WTC11 (cell line): ENCODE results near the gene MAP4K4.

Source experiments
- ESRRA ChIP-seq: sonication (generic); formaldehyde crosslinking; IDR thresholded peaks from 2 replicates; pipeline ENCODE4 v1.8.1; 2022; ENCODE audit warnings: mild to moderate bottlenecking, missing genetic modification reagents, borderline replicate concordance
- RELA ChIP-seq: sonication (generic); formaldehyde crosslinking; IDR thresholded peaks from 2 replicates; pipeline ENCODE4 v1.8.1; 2022; ENCODE audit warnings: missing genetic modification reagents, mild to moderate bottlenecking, borderline replicate concordance
- TF ChIP-seq, protein P1 (sequence below): sonication (generic); formaldehyde crosslinking; IDR thresholded peaks from 2 replicates; pipeline ENCODE4 v1.8.1; 2023; ENCODE audit warnings: mild to moderate bottlenecking, missing genetic modification reagents, moderate library complexity
- TF ChIP-seq, protein P2 (sequence below): sonication (generic); formaldehyde crosslinking; IDR thresholded peaks from 2 replicates; pipeline ENCODE4 v1.8.0; 2022; ENCODE audit warnings: missing genetic modification reagents
- TF ChIP-seq, protein P3 (sequence below): fragments of 200-600 bp; IDR thresholded peaks from 2 replicates; pipeline ENCODE4 v1.8.0; 2022; ENCODE audit warnings: antibody characterized with exemption
- TF ChIP-seq, protein P4 (sequence below): sonication (generic); formaldehyde crosslinking; IDR thresholded peaks from 2 replicates; pipeline ENCODE4 v1.8.0; 2023; ENCODE audit warnings: missing genetic modification reagents
- TF ChIP-seq, protein P5 (sequence below): sonication (generic); formaldehyde crosslinking; IDR thresholded peaks from 2 replicates; pipeline ENCODE4 v1.8.0; 2022; ENCODE audit warnings: mild to moderate bottlenecking, missing genetic modification reagents

DNA sequence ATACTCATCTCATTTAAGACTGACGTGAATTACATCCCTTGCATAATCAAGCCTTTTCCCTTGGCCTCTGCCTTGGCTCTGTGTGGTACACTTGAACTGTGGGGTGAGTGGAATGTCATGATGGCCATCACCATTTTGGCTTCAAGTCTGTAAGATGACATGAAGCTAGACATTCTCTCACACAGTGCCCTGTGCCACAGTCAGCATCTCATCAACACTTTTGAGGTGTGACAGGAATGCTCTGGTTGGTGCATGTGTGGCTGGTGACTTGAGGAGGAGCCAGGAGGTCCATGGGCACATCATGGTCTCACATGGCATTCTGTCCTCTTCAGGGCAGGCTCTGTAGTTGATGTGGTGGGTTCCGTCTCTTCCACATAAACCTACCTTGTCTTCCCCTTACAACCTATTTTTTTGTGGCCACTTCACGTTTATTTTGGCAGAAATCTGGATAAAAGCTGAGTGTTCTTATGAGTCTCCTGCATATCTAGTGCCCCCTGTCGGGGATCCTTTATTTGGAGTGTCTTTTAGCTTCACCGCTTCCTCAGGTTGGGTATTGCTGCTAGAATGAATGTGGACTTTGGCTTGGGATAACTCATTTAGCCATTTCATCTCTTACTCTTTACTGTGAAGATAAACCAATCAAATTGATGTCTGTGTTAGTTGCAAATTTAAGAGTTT is 28.1 kb downstream of the MAP4K4 start:
- TF ChIP-seq, protein P1, sequence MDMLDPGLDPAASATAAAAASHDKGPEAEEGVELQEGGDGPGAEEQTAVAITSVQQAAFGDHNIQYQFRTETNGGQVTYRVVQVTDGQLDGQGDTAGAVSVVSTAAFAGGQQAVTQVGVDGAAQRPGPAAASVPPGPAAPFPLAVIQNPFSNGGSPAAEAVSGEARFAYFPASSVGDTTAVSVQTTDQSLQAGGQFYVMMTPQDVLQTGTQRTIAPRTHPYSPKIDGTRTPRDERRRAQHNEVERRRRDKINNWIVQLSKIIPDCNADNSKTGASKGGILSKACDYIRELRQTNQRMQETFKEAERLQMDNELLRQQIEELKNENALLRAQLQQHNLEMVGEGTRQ (CRISPR knock-in tag) = no peak
- TF ChIP-seq, protein P2, sequence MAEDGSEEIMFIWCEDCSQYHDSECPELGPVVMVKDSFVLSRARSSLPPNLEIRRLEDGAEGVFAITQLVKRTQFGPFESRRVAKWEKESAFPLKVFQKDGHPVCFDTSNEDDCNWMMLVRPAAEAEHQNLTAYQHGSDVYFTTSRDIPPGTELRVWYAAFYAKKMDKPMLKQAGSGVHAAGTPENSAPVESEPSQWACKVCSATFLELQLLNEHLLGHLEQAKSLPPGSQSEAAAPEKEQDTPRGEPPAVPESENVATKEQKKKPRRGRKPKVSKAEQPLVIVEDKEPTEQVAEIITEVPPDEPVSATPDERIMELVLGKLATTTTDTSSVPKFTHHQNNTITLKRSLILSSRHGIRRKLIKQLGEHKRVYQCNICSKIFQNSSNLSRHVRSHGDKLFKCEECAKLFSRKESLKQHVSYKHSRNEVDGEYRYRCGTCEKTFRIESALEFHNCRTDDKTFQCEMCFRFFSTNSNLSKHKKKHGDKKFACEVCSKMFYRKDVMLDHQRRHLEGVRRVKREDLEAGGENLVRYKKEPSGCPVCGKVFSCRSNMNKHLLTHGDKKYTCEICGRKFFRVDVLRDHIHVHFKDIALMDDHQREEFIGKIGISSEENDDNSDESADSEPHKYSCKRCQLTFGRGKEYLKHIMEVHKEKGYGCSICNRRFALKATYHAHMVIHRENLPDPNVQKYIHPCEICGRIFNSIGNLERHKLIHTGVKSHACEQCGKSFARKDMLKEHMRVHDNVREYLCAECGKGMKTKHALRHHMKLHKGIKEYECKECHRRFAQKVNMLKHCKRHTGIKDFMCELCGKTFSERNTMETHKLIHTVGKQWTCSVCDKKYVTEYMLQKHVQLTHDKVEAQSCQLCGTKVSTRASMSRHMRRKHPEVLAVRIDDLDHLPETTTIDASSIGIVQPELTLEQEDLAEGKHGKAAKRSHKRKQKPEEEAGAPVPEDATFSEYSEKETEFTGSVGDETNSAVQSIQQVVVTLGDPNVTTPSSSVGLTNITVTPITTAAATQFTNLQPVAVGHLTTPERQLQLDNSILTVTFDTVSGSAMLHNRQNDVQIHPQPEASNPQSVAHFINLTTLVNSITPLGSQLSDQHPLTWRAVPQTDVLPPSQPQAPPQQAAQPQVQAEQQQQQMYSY (CRISPR knock-in tag) = no peak
- TF ChIP-seq, protein P3, sequence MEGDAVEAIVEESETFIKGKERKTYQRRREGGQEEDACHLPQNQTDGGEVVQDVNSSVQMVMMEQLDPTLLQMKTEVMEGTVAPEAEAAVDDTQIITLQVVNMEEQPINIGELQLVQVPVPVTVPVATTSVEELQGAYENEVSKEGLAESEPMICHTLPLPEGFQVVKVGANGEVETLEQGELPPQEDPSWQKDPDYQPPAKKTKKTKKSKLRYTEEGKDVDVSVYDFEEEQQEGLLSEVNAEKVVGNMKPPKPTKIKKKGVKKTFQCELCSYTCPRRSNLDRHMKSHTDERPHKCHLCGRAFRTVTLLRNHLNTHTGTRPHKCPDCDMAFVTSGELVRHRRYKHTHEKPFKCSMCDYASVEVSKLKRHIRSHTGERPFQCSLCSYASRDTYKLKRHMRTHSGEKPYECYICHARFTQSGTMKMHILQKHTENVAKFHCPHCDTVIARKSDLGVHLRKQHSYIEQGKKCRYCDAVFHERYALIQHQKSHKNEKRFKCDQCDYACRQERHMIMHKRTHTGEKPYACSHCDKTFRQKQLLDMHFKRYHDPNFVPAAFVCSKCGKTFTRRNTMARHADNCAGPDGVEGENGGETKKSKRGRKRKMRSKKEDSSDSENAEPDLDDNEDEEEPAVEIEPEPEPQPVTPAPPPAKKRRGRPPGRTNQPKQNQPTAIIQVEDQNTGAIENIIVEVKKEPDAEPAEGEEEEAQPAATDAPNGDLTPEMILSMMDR = 0 out of 2 replicates have a peak, but pooled peaks have one; percentile 24
- TF ChIP-seq, protein P4, sequence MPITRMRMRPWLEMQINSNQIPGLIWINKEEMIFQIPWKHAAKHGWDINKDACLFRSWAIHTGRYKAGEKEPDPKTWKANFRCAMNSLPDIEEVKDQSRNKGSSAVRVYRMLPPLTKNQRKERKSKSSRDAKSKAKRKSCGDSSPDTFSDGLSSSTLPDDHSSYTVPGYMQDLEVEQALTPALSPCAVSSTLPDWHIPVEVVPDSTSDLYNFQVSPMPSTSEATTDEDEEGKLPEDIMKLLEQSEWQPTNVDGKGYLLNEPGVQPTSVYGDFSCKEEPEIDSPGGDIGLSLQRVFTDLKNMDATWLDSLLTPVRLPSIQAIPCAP = no peak
- TF ChIP-seq ESRRA (CRISPR knock-in tag) = no peak
- TF ChIP-seq, protein P5, sequence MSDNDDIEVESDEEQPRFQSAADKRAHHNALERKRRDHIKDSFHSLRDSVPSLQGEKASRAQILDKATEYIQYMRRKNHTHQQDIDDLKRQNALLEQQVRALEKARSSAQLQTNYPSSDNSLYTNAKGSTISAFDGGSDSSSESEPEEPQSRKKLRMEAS (CRISPR knock-in tag) = no peak
- no peak for TF ChIP-seq RELA
